ENCODE results near the gene CYCS. TPM values are rescaled to one million over a fixed set of nuclear protein-coding genes. Genes with fewer than 3 reads are reported as not detected.
"Not testable (repeated sequence)": the region's sequence is repeated elsewhere in the genome, so short reads cannot be mapped to it uniquely, and the experiment has no call there.

The CYCS gene
- 100 to 1,000 TPM; 393 to 409 TPM for total RNA-seq

- peaks cover 30% of the 10 kb centered on the region for H3K4me1 Mint-ChIP-seq
- peak; percentile 100 for DNase-seq
- peaks cover 5% of the 10 kb centered on the region for H3K27me3 Mint-ChIP-seq
- peak within 1 kb of the TSS; percentile 96 for H3K27ac Mint-ChIP-seq
- peaks cover 41% of the 10 kb centered on the region for H3K36me3 Mint-ChIP-seq
- no peaks in the 10 kb centered on the region for H3K9me3 Mint-ChIP-seq
- H3K4me3 Mint-ChIP-seq = peak within 1 kb of the TSS; percentile 93
Measured at GRCh38 chr7:25125137-25125946, at the start of gene CYCS. Gene CYCS (minus strand): TSS chr7:25125260. CDS start chr7:25124119, 1,141 bp downstream.

GRCh38 chr7:25173184-25173583, 48.1 kb upstream of the CYCS start:
- H3K9me3 Mint-ChIP-seq = no peaks in the 10 kb centered on the region
- no peaks in the 10 kb centered on the region for H3K27me3 Mint-ChIP-seq
- H3K4me3 Mint-ChIP-seq = no peak overlapping the region
- H3K4me1 Mint-ChIP-seq = no peaks in the 10 kb centered on the region
- DNase-seq = no peak
- no peak overlapping the region for H3K27ac Mint-ChIP-seq
- peaks cover 24% of the 10 kb centered on the region for H3K36me3 Mint-ChIP-seq

GRCh38 chr7:25171516-25171915, 46.5 kb upstream of the CYCS start:
- H3K9me3 Mint-ChIP-seq = no peaks in the 10 kb centered on the region
- H3K27ac Mint-ChIP-seq = no peak overlapping the region
- no peaks in the 10 kb centered on the region for H3K27me3 Mint-ChIP-seq
- DNase-seq = no peak
- H3K4me1 Mint-ChIP-seq = no peaks in the 10 kb centered on the region
- no peak overlapping the region for H3K4me3 Mint-ChIP-seq
- H3K36me3 Mint-ChIP-seq = peaks cover 16% of the 10 kb centered on the region

GRCh38 chr7:25171071-25171470, 46.0 kb upstream of the CYCS start:
- Mint-ChIP-seq H3K27me3 (no peaks in the 10 kb centered on the region), H3K9me3 (no peaks in the 10 kb centered on the region), H3K27ac (no peak overlapping the region), H3K4me3 (no peak overlapping the region), H3K4me1 (no peaks in the 10 kb centered on the region), H3K36me3 (peaks cover 16% of the 10 kb centered on the region)
- DNase-seq = no peak

- Mint-ChIP-seq H3K4me1 (no peaks in the 10 kb centered on the region), H3K9me3 (no peaks in the 10 kb centered on the region), H3K36me3 (peaks cover 16% of the 10 kb centered on the region), H3K4me3 (no peak overlapping the region), H3K27me3 (no peaks in the 10 kb centered on the region), H3K27ac (no peak overlapping the region)
- DNase-seq = no peak
Measured at GRCh38 chr7:25169683-25170082, 44.6 kb upstream of the CYCS start.

GRCh38 chr7:25168145-25168544, 43.1 kb upstream of the CYCS start:
- no peaks in the 10 kb centered on the region for H3K9me3 Mint-ChIP-seq
- no peak for DNase-seq
- peaks cover 16% of the 10 kb centered on the region for H3K36me3 Mint-ChIP-seq
- H3K27ac Mint-ChIP-seq = no peak overlapping the region
- H3K4me1 Mint-ChIP-seq = no peaks in the 10 kb centered on the region
- no peak overlapping the region for H3K4me3 Mint-ChIP-seq
- H3K27me3 Mint-ChIP-seq = no peaks in the 10 kb centered on the region

- H3K27me3 Mint-ChIP-seq = no peaks in the 10 kb centered on the region
- peaks cover 12% of the 10 kb centered on the region for H3K36me3 Mint-ChIP-seq
- H3K4me3 Mint-ChIP-seq = no peak overlapping the region
- no peak for DNase-seq
- no peak overlapping the region for H3K27ac Mint-ChIP-seq
- no peaks in the 10 kb centered on the region for H3K4me1 Mint-ChIP-seq
- H3K9me3 Mint-ChIP-seq = no peaks in the 10 kb centered on the region
Measured at GRCh38 chr7:25167262-25167843, 42.3 kb upstream of the CYCS start.

- not testable (repeated sequence) for DNase-seq, H3K27ac Mint-ChIP-seq, H3K27me3 Mint-ChIP-seq, H3K4me3 Mint-ChIP-seq, H3K36me3 Mint-ChIP-seq, H3K9me3 Mint-ChIP-seq, H3K4me1 Mint-ChIP-seq
Measured at GRCh38 chr7:25159983-25160596, 35.0 kb upstream of the CYCS start.

- no peak for DNase-seq
- peaks cover 6% of the 10 kb centered on the region for H3K4me1 Mint-ChIP-seq
- H3K27ac Mint-ChIP-seq = no peak overlapping the region
- no peak overlapping the region for H3K4me3 Mint-ChIP-seq
- H3K27me3 Mint-ChIP-seq = no peaks in the 10 kb centered on the region
- H3K36me3 Mint-ChIP-seq = peaks cover 6% of the 10 kb centered on the region
- H3K9me3 Mint-ChIP-seq = no peaks in the 10 kb centered on the region
Measured at GRCh38 chr7:25158966-25159365, 33.9 kb upstream of the CYCS start.

- peaks cover 12% of the 10 kb centered on the region for H3K36me3 Mint-ChIP-seq
- H3K27me3 Mint-ChIP-seq = no peaks in the 10 kb centered on the region
- no peak overlapping the region for H3K4me3 Mint-ChIP-seq
- peaks cover 19% of the 10 kb centered on the region for H3K4me1 Mint-ChIP-seq
- no peak for DNase-seq
- H3K27ac Mint-ChIP-seq = no peak overlapping the region
- H3K9me3 Mint-ChIP-seq = no peaks in the 10 kb centered on the region
Measured at GRCh38 chr7:25151773-25152172, 26.7 kb upstream of the CYCS start.

GRCh38 chr7:25149836-25150235, 24.8 kb upstream of the CYCS start:
- Mint-ChIP-seq H3K27me3 (no peaks in the 10 kb centered on the region), H3K4me1 (peaks cover 19% of the 10 kb centered on the region), H3K27ac (peak overlapping the region; percentile 86), H3K4me3 (no peak overlapping the region), H3K9me3 (no peaks in the 10 kb centered on the region), H3K36me3 (peaks cover 12% of the 10 kb centered on the region)
- no peak for DNase-seq

GRCh38 chr7:25148772-25149575, 23.9 kb upstream of the CYCS start:
- H3K27ac Mint-ChIP-seq = no peak overlapping the region
- peaks cover 9% of the 10 kb centered on the region for H3K36me3 Mint-ChIP-seq
- H3K4me3 Mint-ChIP-seq = no peak overlapping the region
- no peaks in the 10 kb centered on the region for H3K9me3 Mint-ChIP-seq
- H3K4me1 Mint-ChIP-seq = peaks cover 19% of the 10 kb centered on the region
- DNase-seq = no peak
- H3K27me3 Mint-ChIP-seq = no peaks in the 10 kb centered on the region

GRCh38 chr7:25143763-25144162, 18.7 kb upstream of the CYCS start:
- no peak overlapping the region for H3K4me3 Mint-ChIP-seq
- H3K36me3 Mint-ChIP-seq = no peaks in the 10 kb centered on the region
- H3K9me3 Mint-ChIP-seq = no peaks in the 10 kb centered on the region
- no peak overlapping the region for H3K27ac Mint-ChIP-seq
- H3K27me3 Mint-ChIP-seq = no peaks in the 10 kb centered on the region
- H3K4me1 Mint-ChIP-seq = no peaks in the 10 kb centered on the region
- DNase-seq = no peak

GRCh38 chr7:25139536-25139935, 14.5 kb upstream of the CYCS start:
- no peak overlapping the region for H3K4me3 Mint-ChIP-seq
- no peak overlapping the region for H3K27ac Mint-ChIP-seq
- no peak for DNase-seq
- no peaks in the 10 kb centered on the region for H3K4me1 Mint-ChIP-seq
- H3K36me3 Mint-ChIP-seq = peaks cover 7% of the 10 kb centered on the region
- no peaks in the 10 kb centered on the region for H3K9me3 Mint-ChIP-seq
- H3K27me3 Mint-ChIP-seq = no peaks in the 10 kb centered on the region
